Activated effector memory CD4-positive, alpha-beta T cell treated with anti-CD3 and anti-CD28 coated beads, Interleukin-2, amount 50 U/mL, for 16 hours (primary cell): ENCODE data around the gene BAIAP2L1.
A peak's percentile ranks its signal among the peaks of the same experiment; 100 is the strongest.

ENCODE experiments used
- DNase-seq: peaks from one replicate; pipeline ENCODE4 v3.0.0-alpha.2; 2020

Gene BAIAP2L1

DNA sequence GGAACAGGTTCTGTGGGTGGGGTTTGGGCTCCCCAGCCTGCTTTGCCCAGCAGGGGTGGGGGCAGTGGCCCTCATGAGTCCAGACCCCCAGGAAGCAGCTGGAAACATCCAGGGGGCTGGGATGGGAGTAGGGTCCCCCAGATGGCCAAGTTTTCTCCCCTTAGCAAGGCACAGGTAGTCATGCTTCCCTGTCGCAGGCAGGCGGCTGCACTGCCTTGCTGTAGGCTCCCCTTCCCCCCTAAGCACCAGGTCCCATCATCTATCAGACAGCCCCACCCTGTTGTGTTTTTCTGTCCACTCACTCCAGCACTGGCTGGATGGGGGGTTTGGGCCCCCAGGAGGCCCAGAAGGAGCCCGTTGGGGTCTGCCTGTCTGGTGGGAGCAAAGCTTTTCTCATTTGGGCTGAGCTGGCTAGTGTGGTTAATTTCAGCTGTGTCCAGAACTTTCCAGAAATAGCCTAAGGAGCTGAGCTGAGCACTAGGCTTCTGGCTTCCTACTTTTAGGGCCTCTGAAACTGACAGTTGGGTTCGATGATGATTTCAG, 111.5 kb downstream of the BAIAP2L1 start:
- DNase-seq, result no peak

DNA sequence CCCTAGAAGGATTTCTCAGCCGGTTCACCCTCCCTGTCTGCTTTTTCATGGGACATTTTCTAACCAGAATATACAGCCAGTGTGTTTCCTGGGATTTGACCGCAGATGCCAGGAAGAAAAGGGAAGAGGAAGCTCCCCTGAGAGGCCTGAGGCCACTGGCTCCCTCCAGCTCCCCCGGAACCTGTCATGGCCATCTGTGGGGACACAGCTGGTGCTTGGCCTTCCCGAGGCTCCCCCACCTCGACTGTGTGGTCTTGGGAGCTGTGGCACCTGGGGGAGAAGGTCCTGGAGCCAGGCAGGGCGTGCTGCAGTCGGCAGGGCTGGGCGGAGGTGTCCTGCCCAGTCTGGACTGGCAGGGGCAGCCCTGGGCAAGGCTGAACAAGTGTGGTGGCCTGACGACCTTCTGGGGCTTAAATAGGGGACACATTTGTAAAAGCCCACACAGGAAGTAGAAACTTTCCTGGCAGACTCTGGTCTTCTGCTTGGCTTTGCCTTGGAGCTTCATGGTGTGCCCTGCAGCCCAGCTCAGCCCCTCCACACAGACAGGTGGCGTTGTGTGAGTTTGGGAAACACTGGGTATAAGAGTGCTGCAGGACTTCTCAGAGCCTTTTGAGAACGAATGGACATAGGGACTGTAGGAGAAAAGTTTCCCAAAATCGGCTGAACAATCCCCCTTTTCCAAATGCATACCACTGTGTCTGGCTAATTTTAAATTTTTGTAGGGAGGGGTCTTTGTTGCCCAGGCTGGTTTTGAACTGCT, 112.6 kb downstream of the BAIAP2L1 start:
- DNase-seq, result no peak

DNA sequence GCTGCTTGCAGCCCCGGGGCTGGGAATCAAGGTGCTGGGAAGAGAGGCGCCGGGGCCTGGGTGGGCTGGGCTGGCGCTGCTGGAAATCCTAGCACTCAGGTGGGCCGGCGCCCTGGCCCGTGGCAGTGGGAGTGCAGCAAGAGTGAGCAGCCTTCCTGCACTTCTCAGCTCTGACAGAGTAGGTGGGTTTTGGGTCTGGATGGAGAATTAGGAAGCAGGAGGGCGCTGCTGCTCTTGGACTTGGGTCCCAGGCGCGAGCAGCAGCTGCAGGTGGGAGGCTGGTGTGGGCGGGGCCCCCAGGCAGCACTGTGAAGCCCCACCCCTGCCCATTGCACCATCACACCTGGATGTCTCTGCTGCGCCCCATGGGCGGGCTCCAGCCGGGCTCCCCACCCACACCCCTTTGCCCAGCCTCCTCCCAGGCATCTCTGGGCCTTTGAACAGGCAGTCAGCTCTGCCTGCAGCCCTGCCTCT, 113.4 kb downstream of the BAIAP2L1 start:
- DNase-seq, result no peak

DNA sequence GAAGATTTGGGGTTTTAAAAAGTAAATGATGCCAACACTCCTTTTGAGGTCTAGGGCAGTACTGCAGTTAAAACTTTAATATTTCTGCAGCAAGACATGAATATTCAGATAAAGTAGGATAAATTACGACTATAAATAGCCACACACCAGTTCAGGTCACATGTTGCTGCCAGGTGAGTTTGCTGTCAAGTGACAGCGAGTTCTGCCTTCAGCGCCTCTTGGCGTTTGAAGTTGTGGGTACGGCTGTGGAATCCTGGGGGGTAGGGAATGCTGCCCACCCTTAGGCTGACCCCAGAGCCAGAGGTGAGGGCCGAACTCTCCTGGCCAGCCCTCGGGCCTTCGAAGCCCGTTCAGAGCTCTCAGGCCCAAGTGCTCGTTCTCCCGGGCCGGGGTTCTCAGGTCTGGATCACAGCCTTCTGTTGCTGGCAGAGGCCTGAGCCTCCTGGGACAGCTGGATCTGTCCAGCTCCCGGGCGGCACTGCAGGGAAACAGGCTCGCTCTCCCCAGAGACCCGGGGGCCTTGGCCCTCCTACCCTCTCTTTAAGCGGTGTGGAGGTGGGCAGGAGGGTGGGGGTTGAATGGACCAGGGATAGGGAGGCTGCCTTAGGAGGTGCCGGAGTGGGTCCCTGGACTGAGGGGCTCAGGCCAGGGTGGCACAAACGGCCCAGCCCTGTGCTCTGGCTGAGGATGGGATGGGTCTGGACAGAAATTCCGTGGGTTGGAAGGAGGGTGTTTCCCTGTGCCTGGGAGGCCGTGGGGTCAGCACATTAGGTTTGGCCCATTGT, 114.0 kb downstream of the BAIAP2L1 start:
- no peak for DNase-seq

DNA sequence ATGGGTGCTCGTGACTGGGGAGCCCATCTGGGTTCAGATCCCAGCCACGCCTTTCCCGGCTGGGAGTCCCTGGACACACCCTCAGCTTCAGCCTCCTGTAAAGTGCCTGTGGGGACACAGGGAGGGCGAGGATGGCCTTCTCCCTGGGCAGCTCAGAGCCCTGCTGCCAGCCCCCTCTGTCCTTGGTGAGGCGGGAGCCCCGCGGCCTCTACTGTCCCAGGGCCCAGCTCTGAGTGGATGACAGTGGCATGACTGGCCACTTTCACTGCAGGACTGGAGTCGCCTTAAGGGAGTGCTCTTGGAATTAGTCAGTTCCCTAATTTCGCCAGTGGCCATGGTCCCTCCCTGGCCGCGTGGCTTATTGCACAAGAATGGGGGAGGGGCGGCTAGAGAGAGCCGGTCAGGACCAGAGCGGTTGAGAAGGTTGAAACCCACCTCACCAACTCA, 114.8 kb downstream of the BAIAP2L1 start:
- DNase-seq, result no peak

DNA sequence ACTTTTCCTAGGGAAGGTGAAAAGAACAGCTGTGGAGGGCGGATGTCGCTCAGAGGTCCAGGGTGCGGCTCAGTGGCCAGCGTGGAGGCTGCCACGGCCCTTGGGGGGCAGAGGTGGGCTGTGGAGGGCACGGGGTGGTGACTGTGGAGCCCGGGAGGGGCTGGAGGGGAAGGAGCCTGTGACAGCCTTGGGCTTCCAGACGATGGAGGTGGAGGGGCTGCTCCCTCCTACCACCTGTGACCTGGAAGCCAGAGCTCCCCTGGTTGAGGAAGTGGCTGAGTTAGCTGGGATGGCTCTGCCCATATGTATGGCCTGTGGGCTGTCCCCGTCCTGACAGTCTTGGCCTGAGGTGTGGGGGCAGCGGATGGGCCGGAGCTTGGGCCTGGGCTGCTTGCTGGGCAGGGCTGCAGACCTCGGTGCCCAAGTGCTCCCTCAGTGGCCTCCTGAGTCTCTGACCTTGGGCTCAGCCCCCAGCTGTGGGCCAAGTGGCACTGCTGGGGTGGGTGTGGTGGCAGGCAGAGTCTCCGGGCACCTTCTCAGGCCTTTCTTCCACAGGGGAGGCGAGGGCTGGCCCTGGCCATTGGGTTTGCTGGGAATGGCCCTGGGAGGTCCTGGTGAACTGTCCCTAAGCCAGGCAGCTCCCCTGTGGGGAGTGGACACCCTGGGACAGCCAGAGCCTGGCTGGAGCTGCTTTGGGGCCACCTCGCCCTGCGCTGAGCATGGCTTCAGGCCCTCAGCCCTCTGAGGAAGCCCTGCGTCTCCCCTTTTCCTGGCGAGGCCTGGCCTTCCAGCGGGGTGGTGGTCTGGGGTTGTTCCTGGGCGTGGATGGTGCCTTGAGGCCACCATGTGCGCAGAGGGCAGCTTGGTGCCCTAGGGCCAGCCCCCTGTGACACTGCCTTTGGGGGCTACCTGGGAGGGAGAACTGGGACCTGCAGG, 115.5 kb downstream of the BAIAP2L1 start:
- no peak for DNase-seq

DNA sequence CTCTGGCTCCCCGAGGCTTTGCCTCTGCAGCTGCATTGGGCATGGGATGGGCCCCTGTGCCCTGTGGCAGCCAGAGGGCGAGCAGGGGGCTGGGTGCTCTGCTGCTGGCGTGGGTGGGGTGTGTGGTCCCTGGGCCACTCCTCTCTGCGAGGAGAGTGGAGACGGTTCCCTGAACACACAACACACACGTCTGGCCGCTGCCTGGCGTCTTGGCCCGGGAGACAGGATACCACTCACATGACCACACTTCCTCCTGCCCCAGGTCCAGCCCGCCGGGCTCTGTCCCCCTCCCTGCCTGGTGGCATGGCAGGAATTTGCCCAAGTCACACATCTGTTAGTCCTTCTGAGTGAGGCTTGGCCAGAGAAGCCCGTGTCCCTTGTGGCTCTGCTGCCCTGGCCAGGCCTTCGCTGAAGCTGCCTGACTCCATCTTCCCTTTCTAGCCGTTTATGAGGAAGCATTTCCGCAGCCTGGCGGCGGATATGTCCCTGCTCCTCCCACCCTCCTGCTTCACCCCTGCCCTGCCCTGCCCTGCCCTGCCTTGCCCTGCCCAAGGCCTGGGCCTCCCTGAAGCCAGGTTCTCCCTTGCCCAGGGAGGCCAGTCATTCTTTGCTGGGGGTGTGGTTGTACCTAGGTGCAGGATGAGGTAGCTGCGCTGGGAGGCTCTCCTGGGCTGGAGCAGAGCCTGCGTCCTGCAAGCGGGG, 116.4 kb downstream of the BAIAP2L1 start:
- no peak for DNase-seq

DNA sequence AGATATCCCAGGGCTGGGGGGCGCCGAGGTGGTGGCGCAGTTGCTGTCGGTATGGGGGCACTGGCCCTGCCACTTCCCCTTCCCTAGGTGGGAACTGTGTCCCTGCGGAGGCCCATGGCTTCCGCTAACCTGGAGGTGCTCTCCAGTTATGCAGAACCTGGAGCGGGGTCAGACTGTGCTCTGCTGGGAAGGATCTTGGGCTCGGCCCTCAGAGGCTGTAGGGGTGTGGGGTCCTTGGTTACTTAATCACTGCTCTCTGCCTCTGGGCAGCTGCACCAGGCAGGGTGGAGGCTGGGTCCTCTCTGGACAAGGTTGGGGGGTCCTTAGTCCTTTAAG, 117.0 kb downstream of the BAIAP2L1 start:
- DNase-seq, result no peak

DNA sequence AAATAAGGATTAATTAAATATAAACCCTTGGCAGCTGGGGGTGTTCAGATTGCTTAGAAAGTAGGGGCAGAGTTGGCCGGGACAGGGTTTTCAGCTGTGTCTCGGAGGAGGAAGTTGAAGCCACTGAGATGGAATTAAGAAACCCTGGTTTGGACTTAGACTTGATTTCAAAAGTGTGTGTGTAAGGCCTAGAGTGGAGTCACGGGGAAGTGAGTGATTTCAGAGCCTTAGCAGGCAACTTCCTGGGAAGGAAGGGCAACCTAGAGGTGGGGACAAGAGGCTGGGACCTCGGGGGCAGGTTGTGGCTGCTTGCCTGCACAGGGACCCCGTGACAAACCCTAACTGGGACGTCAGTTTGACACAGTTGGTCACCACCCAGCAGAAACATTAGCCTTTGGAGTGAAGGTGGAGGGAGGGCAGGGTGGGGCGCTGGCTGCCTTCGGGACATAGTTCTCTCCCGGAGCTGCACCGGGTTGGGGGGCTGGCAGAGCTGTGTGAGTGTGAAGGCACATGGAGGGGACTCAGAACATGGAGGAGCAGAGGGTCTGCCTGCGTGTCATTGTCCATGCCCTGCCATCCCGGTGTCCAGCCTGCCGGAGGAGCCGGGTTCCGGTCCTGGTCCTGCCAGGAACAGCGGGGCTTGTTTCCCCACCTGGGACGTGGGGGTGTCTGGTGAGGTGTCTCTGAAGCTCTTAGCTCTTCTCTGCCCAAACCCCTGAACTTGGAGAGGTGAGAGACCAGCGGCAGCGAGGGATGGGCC, 117.6 kb downstream of the BAIAP2L1 start:
- DNase-seq, result no peak

DNA sequence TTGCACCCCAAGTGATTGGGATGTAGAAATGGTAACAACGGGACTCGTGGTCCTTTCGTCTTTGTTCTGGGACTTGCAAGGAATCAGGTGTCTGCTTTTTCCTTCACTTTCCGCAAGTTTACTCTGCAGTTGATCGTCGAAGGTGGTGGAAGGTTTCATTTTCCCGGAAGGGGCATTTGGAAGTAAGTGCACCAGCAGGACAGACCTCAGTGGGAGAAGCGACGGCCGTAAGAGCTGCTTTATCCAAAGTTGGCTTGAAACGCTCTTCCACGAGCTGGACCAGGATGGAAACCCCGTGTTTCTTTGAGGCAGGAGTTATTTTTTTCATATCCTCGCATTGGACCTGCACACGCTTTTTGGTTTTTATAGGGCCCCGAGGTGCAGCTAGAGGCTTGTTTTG, 118.2 kb downstream of the BAIAP2L1 start:
- DNase-seq, result no peak

DNA sequence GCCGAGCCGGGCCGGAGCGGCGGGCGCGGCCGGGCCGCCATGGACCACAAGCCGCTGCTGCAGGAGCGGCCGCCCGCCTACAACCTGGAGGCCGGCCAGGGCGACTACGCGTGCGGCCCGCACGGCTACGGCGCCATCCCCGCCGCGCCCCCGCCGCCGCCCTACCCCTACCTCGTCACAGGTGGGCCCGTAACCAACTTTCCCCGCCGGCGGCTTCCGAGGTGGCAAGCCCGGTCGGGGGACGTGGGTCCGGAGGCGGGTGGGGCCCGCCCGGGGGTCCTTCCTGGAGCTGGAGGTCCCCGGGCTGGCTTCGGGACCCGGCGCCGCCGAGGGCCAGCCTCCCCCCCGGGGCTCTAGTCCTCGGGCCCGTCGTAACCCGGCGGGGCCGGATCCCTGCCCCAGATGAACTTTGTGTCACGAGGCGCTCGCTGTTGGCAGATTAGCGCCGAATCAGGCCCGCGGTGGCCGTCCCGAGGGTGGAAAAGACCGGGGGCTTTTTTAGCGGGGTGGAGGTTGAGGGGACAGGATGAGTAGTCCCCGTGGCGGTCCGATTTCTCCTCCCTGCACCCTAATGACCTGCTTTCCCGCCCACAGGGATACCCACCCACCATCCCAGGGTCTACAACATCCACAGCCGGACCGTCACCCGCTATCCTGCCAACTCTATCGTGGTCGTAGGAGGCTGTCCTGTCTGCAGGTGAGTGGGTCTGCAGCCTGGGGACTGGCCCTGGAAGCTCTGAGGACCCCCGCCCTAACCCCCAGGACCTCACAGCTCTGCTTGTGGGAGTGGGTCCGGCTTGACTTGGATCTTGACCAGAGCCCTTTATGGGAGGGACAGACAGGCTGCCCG, 118.9 kb downstream of the BAIAP2L1 start:
- no peak for DNase-seq

DNA sequence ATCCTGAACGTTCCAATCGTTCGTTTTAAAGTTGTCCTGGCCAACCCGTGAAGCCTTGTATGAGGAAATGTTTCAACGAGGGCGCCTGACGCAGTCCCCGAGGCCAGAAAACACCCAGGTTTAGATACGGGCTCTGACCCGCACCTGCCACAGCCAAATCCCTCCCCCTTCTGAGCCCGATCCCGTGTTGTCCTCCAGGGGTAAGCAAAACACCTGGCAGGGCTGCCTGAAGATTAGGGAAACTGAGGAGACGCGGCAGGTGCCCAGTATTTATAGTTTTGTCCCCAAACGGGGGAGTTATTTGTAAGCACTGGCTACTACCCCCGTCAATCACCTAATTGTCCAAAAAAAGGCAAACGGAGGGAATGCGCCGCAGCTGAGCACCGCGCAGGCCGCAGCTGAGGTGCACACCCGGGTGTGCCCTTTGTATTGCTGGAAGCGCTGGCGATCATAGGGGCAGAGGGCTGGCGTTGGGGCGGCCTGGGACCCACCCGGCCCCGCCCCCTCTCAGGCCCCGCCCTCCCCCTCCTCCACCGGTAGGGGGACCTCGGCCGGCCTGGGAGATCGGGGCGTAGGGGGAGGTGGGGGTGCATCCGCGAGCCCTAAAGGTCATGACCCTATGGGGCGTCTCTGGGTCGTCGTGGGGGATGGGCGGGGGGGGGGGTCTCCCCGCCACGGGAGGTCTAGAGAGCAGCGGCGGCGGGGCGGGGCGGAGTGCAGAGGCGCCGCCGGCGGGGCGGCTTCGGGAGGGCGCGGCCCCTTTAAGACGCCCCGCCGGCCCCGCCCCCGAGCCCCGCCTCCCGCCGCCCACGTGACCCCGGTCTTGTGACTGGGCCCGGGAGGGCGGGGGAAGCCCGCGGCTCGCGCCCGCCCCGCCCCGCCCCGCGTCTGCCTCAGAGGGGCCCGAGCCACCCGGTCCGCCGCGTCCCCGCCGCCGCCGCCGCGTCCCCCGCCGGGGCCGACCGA, 119.8 kb downstream of the BAIAP2L1 start, which contains the start of gene BRI3:
Gene BRI3, plus strand, starts transcription at position 896 of the 966 bp plus-strand sequence. CDS start 110 bp downstream, outside the sequence.
- peak; percentile 95 for DNase-seq

DNA sequence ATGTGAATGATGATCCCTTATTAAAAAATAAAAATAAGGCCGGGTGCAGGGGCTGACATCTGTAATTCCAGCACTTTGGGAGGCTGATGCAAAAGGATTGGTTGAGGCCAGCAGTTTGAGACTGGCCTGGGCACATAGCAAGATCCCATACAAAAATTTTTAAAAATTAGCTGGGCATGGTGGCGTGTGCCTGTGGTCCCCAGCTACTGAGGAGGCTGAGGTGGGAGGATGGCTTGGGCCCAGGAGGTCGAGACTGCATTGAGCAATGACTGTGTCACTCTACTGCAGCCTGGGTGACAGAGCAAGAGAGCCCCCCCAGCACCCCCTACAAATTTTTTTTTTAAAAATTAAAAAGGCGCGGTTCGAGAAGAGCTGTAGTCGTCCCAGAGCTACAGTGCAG, 120.6 kb downstream of the BAIAP2L1 start:
- no peak for DNase-seq

DNA sequence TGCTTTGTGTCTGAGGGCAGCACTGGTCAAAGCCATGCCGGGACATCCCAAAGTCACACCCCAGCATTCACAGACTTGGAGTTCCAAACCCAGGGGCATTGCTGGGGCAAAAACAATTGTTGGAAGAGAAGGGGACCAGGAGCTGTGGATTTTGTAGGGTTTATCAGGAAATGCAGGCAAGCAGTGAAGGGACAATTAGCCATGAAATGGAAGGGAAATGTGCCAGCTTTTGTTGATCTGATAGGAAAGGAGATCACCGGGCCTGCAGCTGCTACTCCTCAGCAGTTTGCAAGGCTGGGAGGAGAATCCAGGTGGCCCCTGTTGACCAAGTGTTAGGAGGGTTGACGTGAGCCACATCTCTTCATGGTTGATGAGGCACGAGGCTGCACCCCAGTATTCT, 122.0 kb downstream of the BAIAP2L1 start:
- no peak for DNase-seq

DNA sequence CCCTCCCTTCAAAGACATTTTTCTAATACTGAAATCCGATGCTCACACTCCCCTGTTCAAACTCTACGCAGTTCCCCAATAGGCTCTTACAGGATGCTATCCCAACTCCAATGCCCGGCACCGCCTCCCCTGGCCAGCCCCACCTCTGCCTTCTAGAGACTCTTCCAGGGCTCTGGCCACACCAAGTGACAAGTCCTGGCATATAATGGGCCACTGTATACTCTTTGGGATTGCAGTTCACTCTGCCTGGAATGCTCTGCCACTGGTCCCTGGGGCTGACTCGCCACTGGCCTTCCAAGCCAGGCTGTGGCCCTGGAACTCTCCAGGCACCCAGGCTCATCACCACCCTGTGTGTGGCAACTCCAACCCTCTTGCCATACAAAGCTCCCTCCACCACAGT, 122.5 kb downstream of the BAIAP2L1 start:
- no peak for DNase-seq

DNA sequence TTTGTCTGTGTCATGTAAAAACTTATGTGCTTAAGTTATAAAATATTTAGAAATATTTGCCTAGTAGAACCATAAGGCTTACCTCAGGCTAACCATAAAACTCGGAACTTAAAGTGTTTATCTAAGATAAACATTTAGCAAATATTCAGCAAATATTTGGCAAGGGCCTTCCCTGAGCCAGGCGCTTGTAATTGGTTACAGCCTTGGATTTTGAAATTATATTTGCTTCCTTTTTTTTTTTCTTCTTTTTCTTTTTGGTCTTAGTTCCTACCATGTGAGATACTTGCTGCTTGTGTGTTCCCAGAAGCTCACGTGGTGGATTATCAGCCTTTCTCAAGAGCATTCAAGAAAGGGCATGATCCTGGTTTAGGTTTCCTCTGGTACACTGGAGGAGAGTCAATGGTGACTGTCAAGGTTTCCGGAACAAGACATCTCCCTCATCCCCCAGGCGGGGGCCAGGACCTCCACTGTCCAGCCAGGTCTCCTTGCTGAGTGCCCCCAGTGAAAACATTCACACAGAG, 124.6 kb downstream of the BAIAP2L1 start:
- DNase-seq, result no peak

DNA sequence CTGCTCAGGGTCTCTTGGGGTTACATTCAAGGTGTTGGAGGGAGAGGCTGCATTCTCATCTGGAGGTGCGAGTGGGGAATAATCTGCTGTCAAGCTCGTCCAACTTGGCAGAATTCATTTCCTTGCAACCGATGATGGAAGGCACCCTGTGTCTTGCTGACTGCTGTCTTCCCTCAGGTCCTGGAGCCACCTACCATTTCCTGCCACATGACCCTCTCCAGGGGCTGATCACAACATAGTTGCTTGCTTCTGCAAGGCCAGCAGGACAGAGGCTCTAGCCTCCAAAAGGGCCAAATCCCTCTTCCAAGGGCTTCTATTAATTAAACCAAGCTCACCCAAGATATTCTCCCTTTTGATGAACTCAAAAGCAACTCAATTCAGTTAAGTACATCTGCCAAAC, 133.6 kb downstream of the BAIAP2L1 start:
- DNase-seq, result no peak

DNA sequence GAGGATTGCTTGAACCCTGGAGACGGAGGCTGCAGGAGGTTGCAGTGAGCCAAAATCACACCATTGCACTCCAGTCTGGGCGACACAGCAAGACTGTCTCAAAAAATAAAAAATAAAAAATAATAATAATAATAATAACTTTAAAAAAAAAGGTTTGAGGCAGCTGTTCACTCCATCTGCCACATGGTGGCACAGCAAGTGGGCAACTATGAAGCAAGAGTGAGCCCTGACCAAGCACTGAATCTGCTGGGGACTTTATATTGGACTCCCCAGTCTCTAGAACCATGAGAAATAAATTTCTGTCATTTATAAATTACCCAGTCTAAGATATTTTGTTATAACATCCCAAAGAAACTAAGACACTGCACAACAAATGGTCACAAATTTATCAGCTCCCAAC, 134.1 kb downstream of the BAIAP2L1 start:
- no peak for DNase-seq

DNA sequence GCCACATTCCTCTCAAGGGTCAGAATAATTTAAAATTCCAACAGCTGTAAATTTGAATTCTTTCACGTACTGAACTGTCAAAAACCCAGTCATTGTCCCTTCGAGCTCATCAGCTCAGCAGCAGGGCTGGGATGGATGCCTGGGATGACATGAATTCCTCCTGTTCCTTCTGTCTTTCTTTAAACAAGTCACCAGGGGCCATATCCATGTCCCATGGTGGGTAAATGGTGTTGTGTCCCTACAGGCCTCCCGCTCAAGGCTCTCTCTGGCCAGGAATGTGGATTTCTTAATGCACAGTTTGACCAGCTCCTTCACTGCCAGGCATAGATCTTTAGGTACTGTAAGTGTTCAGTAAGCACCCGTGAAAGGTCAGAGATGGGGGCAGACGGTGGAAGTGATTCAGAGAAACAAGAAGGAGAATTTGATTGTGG, 135.0 kb downstream of the BAIAP2L1 start:
- no peak for DNase-seq
